A673 (cell line): Measurements from ENCODE around the gene KLHL1. TPM values are rescaled to one million over a fixed set of nuclear protein-coding genes. Genes with fewer than 3 reads are reported as not detected.
A peak's percentile ranks its signal among the peaks of the same experiment; 100 is the strongest.

Experiments
- BruUV-seq: library from RNA; stranded (reverse); fragments of 400-500 nt; replicated peaks from 2 replicates; lab custom pipeline; 2021; lab: Mats Ljungman, UMichigan
- CTCF ChIA-PET: fragments of 300-600 bp; sonication (Branson Sonifier 250); formaldehyde crosslinking; loops from one replicate; lab custom pipeline; 2022; ENCODE audit warnings: antibody characterized with exemption; lab: Charles Lee
- POLR2A ChIA-PET: fragments of 300-600 bp; sonication (Branson Sonifier 250); formaldehyde crosslinking; loops from one replicate; lab custom pipeline; 2022; ENCODE audit warnings: antibody characterized with exemption; ENCODE audit not compliant: low non-redundant PET; lab: Charles Lee
- DNase-seq: peaks from one replicate; pipeline ENCODE4 v3.0.0-alpha.2; 2015; ENCODE audit warnings: low spot score
- H3K27ac ChIP-seq: fragments of 200-600 bp; sonication (generic); 2 replicates; pipeline ENCODE4 v1.5.1; 2016; ENCODE audit warnings: mixed run types, low read depth, mild to moderate bottlenecking, mixed read lengths, antibody characterized with exemption, low read length; ENCODE audit not compliant: poor library complexity, severe bottlenecking
- H3K27me3 ChIP-seq: fragments of 200-600 bp; sonication (generic); replicated peaks from 2 replicates; pipeline ENCODE4 v1.6.1; 2017; ENCODE audit warnings: mixed run types, low read depth, mild to moderate bottlenecking, mixed read lengths, antibody characterized with exemption, low read length; ENCODE audit not compliant: insufficient read depth, poor library complexity
- H3K36me3 ChIP-seq: fragments of 200-600 bp; sonication (generic); 2 replicates; pipeline ENCODE4 v1.6.1; 2016; ENCODE audit warnings: mixed run types, mild to moderate bottlenecking, mixed read lengths, antibody characterized with exemption, low read length; ENCODE audit not compliant: insufficient read depth, poor library complexity, severe bottlenecking
- H3K4me1 ChIP-seq: fragments of 200-600 bp; sonication (generic); 2 replicates; pipeline ENCODE4 v1.6.1; 2017; ENCODE audit warnings: mixed run types, mild to moderate bottlenecking, mixed read lengths, antibody characterized with exemption, low read length; ENCODE audit not compliant: insufficient read depth, poor library complexity, severe bottlenecking
- H3K4me3 ChIP-seq: fragments of 200-600 bp; sonication (generic); 2 replicates; pipeline ENCODE4 v1.5.1; 2016; ENCODE audit warnings: low read depth, mixed run types, mild to moderate bottlenecking, mixed read lengths, low read length; ENCODE audit not compliant: poor library complexity, severe bottlenecking
- H3K9me3 ChIP-seq: fragments of 200-600 bp; sonication (generic); 2 replicates; pipeline ENCODE4 v1.6.1; 2016; ENCODE audit warnings: mixed run types, low read depth, mild to moderate bottlenecking, mixed read lengths, antibody characterized with exemption, low read length; ENCODE audit not compliant: poor library complexity, severe bottlenecking
- CTCF ChIP-seq: fragments of 300-800, 200-600 bp; sonication (generic); conservative IDR thresholded peaks from 2 replicates; pipeline ENCODE4 v1.5.1; 2017; ENCODE audit warnings: low read depth, mild to moderate bottlenecking, antibody characterized with exemption, low read length, moderate library complexity, mixed read lengths
- EZH2 ChIP-seq: fragments of 200-600 bp; sonication (generic); IDR thresholded peaks from 2 replicates; pipeline ENCODE4 v1.6.1; 2017; ENCODE audit warnings: borderline replicate concordance, low read depth, mild to moderate bottlenecking, mixed read lengths, antibody characterized with exemption, low read length; ENCODE audit not compliant: poor library complexity, severe bottlenecking
- intact Hi-C: fragments of 100-400 bp; cut with micrococcal nuclease; formaldehyde crosslinking; loops from one replicate; pipeline ENCODE4 v1.10.0; 2022; ENCODE audit not compliant: unreplicated experiment
- total RNA-seq: library from RNA; stranded (reverse); gene quantifications from 2 replicates; pipeline ENCODE4 v1.2.3, GENCODE V29; 2021

KLHL1 gene
- total RNA-seq, 1 experiment from 2014 or later = not detected

- no peak overlapping the region for H3K4me3 ChIP-seq
- no TSS peak for BruUV-seq
- peak; percentile 45 for DNase-seq
Measured at GRCh38 chr13:69935043-69935442, 173.2 kb downstream of the KLHL1 start.

GRCh38 chr13:69928262-69928661, 180.0 kb downstream of the KLHL1 start:
- Histone ChIP-seq H3K27me3 (peaks cover 9% of the 10 kb centered on the region), H3K4me3 (no peak overlapping the region), H3K36me3 (no peaks in the 10 kb centered on the region), H3K27ac (no peak overlapping the region), H3K9me3 (no peaks in the 10 kb centered on the region), H3K4me1 (no peaks in the 10 kb centered on the region)
- intact Hi-C loops = no loop called here
- no peak for DNase-seq
- TF ChIP-seq CTCF (no peak), EZH2 (no peak)
- CTCF ChIA-PET = no interaction called here
- BruUV-seq = no TSS peak
- POLR2A ChIA-PET = no interaction called here

More at GRCh38 chr13:69935043-69935442, 173.2 kb downstream of the KLHL1 start:
- H3K4me1 ChIP-seq = no peaks in the 10 kb centered on the region
- no peaks in the 10 kb centered on the region for H3K27me3 ChIP-seq
- no peaks in the 10 kb centered on the region for H3K9me3 ChIP-seq
- CTCF ChIA-PET = no interaction called here
- POLR2A ChIA-PET = no interaction called here
- intact Hi-C loops = no loop called here
- no peaks in the 10 kb centered on the region for H3K36me3 ChIP-seq
- no peak overlapping the region for H3K27ac ChIP-seq
- TF ChIP-seq EZH2 (no peak), CTCF (peak; percentile 47)

GRCh38 chr13:69921156-69921555, 187.1 kb downstream of the KLHL1 start:
- DNase-seq = no peak
- peaks cover 7% of the 10 kb centered on the region for H3K27me3 ChIP-seq
- POLR2A ChIA-PET = no interaction called here
- CTCF ChIA-PET = no interaction called here
- BruUV-seq = no TSS peak
- H3K36me3 ChIP-seq = no peaks in the 10 kb centered on the region
- no peak overlapping the region for H3K27ac ChIP-seq
- intact Hi-C loops = no loop called here
- H3K9me3 ChIP-seq = peaks cover 3% of the 10 kb centered on the region
- TF ChIP-seq EZH2 (no peak), CTCF (no peak)
- no peak overlapping the region for H3K4me3 ChIP-seq
- no peaks in the 10 kb centered on the region for H3K4me1 ChIP-seq
